HG03432 (cell line): ENCODE measurements around the gene B3GALNT1.

Experiments
- ATAC-seq: cut with Tn5 transposase; IDR thresholded peaks from one replicate; pipeline ENCODE4 v1.9.1; 2021; ENCODE audit warnings: mild to moderate bottlenecking, moderate library complexity; ENCODE audit not compliant: unreplicated experiment

Gene B3GALNT1

DNA sequence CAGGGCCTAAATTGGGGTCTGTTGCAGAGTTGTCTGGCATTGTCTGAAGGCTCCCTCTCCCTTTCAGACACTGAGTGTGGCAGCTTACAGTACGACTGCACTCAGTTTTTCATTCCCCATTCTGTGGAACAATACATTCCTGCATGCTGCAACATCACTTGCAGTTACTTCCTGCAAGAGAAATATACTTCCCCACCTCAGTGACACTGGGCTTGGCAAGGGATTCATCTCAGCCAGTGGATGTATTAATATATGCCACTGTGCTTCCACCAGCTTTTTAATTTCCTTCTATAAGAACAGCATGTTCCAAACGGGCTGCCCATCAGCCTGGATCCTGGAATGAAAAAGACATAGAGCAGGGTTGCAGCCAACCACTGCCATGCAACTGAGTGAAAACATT lies 23.1 kb downstream of the B3GALNT1 start:
- peak; percentile 42 for ATAC-seq

DNA sequence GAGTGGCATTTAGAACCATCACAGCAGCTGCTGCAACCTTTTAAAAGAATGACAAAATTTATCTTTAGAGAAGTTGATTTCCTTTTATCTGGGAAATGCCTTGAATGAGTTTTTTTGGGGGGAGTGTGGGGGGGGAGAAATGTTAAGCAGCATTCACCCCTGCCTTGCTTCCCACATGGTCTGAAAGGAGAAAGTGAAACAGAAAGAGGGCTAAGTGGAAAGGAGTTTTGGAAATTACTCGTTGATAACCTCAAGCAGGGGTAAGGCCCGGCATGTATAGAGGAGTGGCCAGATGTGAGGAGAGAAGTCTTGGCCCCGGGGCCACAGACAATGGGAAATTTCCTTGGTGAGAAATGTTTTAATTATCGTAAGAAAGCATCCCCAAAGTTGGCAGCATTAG lies 23.5 kb downstream of the B3GALNT1 start:
- ATAC-seq, result peak; percentile 91

DNA sequence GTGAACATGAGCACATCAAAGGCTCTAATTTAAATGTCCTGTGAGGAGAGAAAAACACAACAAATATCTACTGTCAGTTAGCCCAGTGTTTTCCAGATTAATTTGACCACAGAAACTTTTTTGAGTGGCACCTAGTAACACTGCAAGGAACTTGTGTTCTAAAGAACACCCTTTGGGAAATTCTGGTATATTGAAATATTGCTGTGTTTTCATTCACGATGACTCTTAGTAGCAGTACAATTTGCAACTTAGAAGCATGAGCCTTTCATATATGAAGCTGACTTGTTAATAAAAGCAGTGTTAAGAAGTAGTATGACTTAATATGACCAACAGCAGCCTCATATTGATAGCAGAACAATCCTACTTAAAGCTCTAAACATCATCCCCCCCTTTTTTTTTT lies 32.0 kb downstream of the B3GALNT1 start:
- no peak for ATAC-seq

DNA sequence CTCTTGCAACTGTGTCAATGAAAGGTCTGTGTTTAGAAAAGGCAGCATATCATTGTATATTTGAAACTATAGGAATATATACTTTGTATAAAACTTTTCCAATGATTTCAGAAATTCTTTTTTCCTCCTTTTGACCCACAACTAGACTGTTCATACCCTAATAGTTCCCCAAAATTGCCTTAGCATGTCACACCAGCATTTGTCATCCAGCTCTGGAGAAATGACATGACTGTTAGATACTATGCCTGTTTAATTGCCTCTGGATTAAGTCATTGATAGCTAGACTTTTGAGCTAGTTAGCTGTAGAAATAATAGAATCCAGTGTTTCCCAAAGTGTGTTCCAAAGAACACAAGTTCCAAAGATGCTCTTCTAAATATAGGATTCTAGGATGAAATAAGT lies 32.4 kb downstream of the B3GALNT1 start:
- ATAC-seq, result no peak

DNA sequence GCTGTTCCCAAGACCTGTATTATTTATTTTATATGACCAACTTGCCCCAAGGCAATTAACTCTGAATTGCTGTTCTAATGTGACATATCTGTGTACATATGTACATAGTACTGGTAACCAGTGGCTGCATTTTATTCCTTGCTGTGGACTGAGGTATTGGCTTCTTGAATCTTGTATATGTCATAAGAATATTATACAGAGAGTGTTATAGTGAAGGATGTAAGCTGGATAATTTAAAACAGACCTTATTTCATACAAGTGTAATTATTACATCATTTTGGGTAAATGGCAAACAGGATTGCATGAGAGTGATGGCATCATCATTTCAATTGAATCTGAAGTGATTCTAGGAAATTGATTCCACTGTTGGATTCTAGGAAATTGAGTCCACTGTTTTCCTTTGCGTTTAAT lies 32.9 kb downstream of the B3GALNT1 start:
- ATAC-seq, result no peak

DNA sequence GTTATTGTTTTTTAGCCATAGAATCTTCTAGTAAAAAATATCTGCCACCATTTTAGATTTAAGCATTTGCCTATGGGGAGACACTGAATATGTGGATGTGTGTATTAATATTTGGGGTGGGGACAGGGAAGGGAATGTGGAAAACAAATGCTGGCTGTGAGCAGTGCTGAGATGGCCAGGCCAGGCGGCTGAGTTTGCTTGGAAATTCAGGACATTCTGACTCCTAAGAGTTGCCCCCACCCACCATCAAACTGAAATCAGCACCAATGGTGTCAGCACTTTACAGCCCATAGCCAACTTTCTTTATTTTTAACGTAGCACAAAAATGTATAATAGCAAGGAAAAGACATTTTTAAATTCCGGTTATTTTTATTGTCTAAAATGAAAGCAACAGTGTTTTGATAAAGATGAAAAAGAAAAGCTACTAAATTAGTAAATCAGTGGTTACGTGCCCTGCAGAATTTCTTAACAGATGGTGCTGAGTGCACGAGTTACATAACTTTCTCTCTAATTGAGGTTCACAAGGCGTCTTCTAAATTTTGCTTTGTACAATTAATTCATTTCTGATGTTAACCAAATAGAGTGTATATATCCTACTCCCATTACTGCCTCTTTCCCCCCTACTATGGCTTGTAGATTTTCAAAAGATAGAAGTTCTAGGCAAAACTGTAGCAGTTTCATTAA lies 34.0 kb downstream of the B3GALNT1 start:
- ATAC-seq, result no peak

DNA sequence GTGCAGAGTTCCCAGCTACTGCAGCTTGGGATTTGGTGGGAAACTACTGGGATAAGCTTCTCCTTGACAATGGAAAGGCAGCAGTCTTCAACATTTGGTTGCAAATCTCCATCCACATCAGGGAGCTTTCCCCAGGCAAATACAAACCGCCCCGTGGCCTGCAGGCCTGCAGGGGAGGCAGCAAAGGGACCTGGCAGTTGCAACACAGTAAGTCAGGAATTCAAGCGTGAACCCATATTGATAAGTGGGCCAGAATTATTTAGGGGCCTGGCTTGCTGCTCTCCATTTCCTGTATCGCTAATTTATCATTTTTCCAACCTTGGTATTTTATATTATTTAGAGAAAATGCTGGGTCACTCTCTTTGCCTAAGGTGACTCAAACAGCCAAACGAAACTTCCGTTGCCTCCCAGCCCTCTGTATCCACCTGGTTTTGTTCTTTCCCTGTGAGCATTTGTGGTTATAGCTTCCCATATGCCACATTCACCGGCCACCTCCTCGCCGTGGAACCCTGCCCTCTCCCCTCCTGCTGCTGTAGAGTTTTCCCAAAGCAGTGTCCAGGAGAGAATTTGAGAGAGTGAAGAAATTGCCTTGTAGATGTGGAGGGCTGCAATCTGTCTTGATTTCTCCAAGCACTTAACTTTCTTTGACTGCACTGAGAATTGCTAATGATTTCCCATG lies 34.8 kb downstream of the B3GALNT1 start:
- ATAC-seq, result no peak

DNA sequence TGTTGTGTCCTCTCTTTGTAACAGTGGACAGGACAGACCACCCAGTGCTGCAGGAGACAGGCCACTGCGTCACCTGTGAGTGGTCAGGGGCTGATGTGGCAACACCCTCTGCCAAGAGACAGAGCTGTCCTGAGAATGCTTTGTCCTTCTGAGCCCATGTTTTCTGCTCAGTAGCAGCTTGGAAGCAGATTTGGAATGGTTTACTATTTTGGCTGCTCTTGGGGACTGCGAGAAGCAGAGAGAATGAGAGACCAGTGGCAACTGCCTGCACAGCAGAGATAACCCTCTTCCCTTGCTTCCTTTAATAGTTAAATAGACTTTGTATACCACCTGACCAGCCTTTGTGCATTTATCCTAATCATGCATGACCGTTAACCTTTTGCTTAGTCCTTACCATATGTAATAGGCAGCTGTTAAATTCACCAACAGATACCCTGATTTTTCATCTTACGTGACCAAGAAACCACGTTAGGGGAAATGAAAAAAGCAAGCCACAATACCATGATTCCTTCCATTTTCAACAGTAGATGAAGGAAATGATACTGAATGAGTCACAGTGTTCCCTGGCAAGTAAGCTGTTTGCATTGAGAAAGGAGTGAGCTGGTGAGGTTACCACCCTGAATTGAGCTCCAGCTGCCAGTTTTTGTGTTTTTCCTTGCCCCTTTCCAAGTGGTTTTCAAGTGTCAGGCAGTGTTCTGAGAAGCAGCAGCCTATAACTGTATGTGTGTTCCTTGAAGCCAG lies 35.5 kb downstream of the B3GALNT1 start:
- ATAC-seq, result peak; percentile 96

DNA sequence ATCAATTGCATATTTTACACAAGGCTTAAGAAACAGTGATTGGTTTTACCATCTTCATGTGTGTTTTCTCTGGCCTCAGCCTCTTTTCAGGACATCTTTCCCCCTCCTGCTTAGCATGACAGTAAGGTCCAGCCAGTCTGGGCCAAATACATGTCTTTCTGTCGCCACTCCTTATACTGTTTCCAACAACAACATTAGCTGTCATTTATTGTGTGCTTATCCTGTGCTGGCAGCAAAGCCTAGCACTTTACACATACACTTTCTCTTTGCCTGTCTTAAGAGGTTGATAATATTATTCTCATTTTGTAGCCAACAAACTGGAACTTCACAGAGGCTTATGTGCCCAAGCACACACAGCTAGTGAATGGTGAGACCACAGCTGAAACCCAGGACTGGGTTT lies 37.8 kb downstream of the B3GALNT1 start:
- peak; percentile 22 for ATAC-seq

DNA sequence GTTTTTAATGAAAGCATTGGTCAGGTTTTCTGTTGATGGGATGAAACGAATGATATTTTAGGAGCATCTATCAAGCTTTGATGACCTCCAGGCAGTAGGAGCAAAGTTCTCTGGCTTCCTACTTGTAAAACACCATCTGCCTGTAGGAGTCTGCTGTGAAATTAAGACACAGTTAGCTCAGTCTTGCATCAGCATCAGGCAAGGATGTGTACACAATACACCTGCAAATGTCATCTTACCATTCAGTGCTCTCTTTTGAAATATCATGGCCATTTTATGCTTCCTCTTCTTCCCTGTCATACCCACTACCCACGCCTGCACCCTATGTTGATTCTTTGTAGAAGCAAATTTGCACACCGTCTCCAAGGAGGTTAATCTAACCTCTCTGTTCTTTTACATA lies 38.2 kb downstream of the B3GALNT1 start:
- no peak for ATAC-seq

DNA sequence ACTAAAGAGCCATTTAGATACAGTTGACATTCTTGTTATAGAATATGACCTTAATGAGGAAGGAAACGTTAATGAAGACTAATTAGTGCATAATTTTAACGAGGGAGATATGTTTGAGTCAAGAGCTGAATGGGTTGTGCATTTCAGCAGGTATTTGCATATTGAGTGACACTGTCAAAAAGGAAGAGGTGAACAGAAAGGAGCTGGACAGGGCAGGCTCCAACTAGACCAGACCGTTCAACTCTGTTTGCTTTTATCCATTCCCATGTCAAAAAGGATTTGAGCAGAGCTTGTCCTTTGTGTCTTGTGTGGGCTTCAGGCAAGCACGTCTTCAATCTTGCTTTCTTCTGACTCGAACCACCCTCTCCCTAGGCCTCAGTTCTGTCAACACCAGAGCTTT lies 40.7 kb downstream of the B3GALNT1 start:
- no peak for ATAC-seq

DNA sequence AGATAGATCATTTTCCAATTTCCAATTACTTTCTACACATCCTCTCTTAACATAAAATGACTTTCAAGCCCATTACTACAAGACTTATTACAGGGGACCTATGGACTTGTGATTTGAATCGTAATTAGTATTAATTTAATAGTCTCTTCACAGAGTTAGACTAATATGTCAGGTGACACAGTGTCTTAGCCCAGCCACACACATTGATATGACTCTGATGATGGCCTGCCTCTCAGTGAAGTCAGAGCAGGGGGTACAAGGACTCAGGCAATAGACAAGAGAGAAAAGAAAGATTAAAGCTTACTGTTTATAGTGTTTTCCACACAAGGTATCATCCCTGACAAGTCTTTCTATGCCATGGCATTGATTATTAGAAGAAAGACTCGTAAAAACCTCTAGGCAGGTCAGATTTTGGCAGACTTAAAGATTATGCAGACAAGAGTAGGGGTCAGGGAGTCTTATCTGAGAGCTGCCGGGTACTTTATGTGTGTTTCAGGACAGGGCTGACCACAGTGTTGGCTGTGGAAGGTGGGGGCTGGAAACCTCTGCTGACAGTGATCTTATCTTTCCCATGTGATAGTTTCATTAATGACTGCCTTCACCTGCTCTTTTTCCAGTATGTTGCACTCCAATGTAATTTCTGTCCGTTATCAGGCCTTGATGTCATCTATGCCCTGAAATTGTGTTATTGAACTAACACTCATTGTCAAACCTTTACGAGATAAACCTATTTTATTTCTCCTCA lies 50.1 kb downstream of the B3GALNT1 start:
- ATAC-seq, result no peak

DNA sequence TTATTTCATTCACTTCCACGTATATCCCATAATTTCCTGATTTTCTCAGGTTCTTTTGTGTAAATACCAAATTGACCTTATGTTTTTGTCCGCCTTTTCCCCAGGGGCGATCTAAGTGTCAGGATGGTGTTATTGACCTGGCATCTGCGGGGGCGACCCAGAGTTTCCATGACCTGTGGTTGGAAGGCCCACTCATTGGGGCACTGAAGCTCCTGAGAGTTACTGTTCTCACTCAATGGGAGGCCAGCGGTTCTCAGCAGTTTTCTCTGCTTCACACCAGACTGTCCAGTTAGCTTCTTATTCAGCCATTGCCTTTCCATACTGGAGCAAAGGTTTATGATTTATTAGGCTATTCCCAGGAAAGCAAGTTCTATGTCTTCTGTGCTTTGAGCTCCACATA lies 53.3 kb downstream of the B3GALNT1 start:
- no peak for ATAC-seq

DNA sequence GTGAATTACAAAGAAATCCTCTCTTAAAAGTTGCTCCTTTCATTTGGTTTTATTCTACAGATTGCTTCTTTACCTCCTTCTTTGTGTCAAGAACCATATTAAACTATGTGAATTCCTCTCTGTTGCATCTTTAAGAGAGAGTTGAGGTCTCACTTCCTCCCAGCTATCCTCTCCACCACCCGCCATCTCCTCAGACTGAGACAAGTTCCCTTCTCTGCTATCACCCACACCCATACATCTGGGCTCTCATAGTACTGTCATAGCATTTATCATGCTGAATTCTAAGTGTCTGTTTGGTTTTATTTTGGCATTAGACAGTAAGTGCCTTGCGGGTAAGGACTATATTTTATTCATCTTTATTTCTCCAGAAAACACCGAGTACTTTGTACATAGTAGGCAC lies 54.2 kb downstream of the B3GALNT1 start:
- peak; percentile 58 for ATAC-seq

DNA sequence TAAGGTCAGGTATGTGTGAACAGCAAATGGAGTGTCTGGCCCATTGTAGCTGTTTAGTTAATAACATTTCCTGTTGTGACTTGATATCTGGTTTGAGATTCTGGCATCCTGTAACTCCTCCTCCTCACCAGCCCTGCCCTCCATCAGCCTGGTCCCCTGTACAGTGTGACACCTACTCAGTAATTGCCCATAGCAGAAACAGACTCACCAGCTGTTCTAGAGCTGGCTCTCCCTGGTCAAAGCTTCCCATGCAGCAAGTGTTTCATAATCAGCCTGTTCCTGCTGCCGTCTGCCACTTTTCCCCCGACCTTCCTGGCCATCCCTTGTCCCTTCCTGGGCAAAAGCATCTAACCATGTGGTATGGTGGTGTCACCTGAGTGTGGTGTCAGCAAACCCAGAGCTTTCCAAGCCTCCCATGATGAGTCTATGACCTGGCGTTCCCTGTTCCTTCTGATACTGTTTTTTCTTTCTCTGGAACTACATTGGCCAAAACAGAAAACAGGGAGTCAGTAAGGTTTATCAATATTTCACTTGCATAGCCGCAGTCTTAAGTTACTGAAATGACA lies 55.4 kb downstream of the B3GALNT1 start:
- peak; percentile 69 for ATAC-seq

DNA sequence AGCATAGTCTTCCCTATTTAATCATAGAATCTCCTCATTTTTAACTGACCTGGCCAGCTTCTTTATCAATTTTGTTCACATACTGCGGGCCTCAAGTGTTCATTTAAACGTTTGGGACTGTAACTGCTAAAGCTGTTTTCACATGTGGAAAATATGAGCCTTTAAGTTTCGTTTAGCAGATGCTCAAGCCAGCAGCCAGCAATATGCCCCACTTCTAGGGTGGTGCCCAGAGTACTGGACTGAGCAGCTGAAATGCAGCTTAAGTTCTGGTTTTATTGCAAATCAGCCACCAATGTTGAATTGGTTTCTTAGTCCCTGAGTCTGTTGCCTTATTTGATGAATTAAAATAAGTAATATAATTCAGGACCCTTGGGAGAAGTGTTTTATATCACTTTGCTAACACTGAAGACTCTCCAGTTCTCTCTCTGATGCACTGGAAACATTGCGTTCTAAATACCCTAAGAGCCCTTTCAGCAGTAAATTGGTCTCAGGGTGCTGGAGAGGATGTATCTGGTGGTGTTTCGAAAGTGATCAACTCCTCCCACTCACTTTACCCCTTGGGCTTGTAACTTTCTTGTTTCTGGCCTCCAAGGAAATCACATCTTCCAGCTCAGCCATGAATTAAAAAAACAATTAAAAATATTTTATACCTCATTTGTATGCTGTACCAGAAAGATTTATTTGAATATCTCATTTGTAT lies 61.7 kb downstream of the B3GALNT1 start:
- peak; percentile 85 for ATAC-seq

DNA sequence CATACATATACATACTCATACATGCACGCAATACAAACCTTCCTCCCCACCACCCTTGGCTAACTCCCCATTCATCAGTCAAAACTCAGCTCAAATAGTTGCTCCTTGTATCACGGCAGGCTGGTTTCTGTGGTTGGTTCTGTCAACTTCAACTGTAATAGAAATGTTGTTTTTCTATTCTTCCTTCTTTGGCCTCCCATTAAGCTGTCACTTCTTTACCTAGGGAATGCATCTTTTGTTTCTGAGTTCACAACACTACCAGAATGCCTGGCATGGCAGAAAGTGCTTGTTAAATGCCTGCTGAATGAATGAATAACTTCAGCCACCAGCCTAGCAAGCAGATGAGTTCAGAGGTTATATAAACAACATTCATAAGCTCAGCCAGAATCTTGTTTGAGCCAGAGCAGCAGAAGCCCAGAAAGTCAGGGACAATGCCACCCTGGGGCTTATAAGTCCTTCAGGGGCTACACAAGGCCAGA lies 63.1 kb downstream of the B3GALNT1 start:
- peak; percentile 87 for ATAC-seq

DNA sequence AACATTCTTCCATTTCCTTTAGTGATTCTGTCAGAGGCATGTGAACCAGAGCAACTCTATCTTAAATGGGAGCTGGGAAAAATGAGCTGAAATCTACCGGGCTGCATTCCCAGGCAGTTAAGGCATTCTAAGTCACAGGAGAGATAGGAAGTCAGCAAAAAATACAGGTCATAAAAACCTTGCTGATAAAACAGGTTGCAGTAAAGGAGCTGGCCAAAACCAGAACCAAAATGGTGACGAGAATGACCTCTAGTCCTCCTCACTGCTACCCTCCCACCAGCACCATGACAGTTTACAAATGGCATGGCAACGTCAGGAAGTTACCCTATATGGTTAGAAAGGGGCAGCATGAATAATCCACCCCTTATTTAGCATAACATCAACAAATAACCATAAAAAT lies 66.4 kb downstream of the B3GALNT1 start:
- ATAC-seq, result no peak

DNA sequence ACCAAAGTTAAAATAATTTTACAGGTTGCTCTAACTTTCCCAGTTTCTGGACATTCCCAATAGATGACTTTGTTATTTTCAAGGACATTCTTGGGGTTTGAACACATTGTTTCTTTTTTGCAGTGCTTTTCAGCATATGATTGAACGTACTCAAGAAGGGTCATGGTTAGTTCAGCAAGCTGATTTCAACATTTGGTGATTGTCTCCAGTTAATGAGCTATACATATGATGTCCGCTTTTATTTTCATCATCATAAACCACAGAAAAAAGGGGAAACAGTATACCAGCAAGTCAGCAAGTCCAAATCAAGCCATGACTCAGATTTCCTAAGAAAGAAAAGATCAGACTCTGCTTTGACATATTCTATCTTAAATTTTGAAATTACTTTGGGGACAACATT lies 69.4 kb downstream of the B3GALNT1 start:
- ATAC-seq, result no peak

DNA sequence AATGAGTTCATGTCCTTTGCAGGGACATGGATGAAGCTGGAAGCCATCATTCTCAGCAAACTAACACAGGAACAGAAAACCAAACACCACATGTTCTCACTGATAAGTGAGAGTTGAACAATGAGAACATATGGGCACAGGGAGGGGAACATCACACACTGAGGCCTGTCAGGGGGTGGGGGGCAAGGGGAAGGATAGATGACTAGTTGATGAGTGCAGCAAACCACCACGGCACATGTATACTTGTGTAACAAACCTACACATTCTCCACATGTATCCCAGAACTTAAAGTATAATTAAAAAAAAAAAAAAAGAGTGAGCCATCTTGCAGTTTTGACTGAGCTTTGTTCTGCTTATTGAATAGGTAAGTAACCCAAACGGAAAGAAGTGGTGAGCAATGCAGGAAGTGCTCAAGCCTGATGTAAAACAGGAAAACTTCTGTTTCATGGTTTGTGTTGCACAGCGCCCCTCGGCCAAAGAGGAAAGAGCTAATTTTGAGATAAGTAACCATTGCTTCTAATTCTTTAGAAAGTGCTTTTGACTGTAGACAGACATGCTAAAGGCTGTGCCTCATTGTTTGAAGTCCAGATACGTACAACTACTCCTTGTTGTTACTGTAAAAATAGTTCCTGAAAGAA lies 70.1 kb downstream of the B3GALNT1 start:
- peak; percentile 87 for ATAC-seq
